Pons (tissue), 1 donor: ENCODE data around the gene RAPGEF3.

Experiments used
- DNase-seq: peaks from one replicate; pipeline ENCODE4 v3.0.0-alpha.2; 2016; ENCODE audit warnings: low spot score

The RAPGEF3 gene

DNA sequence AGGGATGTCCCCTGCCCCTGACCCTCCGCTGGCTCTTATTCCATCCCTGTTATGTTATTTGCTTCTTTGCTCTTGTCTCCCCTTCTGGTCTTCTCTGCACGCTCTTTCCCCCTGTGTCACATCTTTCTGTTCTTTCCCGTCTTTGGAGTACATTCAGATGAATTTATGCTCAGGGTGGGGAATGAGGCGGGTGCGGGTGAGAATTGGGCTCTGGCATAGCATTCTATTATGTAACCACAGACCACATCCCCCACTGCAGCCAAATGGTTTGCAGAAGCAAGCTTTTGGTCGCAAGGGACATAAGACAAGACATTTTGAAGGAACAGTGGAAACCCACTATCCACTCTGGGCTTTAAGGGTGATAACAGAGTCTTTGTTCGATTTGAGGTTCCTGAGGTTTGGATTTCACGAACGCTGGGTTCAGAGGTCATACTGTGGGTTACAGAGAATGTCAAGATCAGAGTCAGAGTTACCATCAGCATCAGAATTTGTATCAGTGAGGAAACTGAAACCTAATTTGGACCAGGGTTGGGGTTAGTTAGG is 37.2 kb downstream of the RAPGEF3 start:
- no peak for DNase-seq

DNA sequence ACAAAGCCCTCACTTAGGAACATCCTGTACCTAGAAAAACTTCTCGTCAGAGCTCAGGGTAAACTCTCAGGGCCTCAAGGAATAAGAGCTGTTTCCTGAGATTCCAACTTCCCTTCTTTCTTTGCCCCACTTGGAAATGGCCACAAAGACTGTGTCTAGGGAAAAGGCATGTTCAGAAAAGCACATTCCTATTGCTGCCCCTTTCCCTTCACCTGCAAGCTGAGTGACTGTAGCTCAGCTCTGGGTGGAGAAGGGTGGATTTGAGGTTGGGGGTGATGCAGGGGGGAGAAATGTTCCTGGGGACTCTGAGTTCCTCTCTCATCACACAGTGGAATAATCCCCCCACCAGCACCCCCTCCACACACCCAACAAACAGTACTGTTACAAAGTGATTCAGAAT is 40.1 kb downstream of the RAPGEF3 start:
- DNase-seq: no peak

DNA sequence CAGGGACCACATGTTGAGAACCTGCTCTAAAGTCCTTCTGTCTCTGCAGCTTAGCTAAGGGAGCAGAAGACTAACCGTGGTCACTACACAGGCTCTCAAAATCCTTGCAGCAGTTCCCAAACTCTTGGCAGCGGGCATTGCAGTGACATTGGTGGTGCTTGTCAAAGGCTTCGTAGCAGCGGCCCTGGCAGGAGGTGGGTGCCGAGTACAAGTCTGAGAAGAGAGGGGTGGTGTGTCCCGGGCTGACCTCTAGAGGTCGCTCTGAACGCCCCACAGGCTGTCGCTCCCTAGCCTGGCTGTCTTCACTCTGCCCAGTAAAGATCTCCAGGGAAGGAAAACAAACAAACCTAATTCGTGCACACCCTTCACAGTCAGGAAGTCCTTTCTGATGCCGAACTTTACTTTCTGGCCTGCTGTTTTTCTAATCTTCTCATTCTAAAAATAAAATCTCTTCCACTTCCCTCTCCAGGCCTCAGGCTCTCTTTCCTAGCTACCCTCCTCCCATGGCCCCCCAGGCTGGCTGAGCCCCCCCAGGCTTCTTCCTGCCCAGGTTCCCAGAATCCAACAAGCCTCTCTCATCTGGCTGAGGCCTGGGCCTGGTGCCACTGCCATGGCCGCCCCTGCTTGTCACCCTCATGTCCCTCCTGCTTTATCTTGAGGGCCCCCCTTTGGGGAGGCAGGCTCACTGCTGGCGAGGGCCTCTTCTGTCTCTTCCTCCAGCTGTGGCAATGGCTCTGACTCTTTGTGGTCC is 41.1 kb downstream of the RAPGEF3 start:
- DNase-seq: peak; percentile 90

DNA sequence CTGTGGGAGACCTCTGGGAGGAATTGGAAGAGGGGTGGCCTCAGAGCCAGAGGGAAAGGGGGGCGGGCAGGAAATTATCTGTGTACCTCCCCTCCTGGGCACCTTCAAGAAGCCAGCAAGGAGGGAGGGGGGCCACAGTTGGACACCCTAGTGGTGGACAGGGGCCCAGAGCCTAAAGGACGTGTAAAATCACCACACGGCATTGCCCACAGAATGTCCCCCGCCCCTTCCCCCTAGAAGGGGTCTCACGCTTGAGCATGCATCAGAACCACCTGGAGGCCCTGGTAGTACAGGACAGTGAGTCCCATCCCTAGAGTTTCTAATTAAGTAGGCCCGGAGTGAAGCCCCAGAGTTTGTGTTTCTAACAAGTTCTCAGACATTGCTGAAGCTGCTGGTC is 41.6 kb downstream of the RAPGEF3 start:
- DNase-seq: no peak

DNA sequence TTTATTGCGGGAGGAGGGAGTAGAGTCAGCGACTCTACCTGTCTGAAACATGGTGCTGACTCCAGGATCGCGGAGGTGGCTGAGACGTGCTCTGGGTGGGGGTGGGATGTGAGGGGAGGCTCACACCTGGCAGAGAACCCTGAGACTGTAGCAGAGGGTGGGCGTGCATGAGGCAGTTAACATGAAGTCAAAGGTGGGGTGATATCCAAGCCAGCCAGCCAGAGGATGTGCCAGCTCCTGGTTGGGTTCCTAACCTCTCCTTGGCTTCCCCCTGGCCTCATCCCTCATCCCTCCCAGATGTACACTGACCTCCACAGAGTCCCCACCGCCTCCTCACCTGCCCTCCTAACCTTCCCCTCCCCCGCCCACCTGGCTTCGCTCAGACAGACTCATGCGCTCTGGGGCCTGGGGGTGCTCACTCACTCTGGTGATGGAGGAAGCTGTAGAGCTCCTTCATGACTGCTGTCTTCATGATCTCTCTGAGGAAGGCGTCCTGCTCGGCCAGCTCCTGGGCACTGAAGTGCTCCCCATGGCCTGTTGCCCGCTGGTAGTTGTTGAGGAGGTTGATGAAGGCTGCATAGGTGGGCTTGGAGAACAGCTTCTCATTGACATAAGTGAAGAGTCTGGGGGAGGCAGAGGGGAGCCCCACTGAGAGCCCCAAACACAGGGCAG is 42.7 kb downstream of the RAPGEF3 start:
- DNase-seq: no peak

DNA sequence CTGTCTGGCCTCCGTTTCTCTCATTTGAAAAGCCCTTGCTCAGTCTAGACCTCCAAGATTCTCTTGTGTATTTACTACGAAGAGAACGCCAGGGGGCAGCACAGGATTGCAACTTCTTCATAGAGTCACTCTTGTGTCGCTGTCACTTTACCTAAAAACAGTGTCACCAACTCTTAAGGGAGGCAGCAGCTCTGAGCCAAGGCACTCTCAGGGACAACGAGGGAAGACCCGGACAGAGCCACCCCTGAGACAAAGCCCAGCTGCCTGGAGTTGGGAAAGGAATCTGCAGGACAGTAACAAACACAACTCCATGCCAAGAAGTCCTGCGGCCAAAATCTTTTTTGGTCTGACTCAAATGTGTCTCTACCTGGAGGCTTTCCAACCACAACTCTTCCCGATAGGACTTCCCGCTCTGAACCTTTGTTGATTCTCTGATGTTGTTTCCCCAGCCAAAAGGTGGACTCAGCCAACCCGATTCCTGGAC is 43.2 kb downstream of the RAPGEF3 start:
- DNase-seq: peak; percentile 96

DNA sequence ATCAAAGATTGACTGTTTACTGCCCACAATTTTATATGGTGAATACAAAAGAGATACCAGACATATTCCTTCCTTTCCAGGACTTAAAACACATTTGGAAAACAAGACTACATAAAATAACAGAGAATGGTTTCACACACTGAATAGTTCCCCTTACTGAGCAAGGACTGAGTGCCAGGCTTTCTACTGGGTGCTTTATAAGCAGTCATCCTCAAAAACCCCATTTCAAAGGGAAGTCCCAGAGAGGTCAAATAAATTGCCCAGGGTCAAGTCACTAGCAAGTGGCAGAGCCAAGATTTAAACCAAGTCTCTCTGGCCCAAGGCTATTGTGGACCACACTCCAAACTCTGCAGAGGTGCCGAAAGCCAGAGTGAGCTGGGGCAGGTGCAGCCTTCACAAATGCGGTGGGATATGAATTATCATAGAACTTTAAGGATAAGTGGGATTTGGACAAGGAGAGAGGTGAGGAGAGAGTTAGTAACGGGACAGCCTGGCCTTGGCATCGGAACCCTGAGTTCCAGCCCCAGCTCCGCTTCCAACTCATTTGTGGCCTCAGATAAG is 43.8 kb downstream of the RAPGEF3 start:
- DNase-seq: no peak

DNA sequence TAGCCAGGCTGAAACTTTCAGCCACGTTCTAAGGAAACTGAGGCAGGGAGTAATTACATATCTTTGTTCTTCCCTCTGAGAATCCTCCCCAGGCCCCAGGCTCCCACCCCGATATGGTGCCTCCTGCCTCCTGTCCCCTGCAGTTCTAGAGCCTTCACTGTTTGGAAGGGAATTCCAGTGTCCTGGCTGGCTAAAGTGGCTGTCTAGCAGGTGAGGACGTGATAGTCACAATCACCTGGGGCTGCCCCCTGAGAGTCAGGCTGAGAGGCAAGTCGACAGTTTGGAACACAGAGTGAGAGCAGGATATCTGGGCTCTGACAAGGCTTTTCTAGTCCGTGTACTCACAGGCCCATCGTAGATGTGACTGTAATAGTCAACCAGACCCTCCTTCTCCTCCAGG is 46.5 kb downstream of the RAPGEF3 start:
- DNase-seq: no peak

DNA sequence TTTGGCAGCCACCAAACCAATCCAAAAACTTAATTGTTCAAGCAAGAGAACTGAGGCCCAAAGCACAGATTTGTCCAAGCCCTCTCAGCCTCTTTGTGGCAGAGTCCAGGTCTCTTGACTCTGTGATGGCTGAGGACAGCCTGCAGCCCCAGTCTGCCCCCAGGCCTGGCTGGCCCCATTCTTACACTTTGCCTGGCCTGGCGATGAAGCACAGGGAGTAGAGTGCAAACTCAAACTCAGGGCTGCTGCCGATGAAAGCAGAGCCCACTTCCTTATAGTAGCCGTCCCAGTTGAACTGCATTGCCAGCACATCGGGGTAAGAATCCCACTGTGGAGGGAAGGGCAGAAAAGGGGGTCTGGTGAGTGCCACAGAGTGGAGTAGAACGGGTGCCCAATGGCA is 47.2 kb downstream of the RAPGEF3 start:
- DNase-seq: no peak

DNA sequence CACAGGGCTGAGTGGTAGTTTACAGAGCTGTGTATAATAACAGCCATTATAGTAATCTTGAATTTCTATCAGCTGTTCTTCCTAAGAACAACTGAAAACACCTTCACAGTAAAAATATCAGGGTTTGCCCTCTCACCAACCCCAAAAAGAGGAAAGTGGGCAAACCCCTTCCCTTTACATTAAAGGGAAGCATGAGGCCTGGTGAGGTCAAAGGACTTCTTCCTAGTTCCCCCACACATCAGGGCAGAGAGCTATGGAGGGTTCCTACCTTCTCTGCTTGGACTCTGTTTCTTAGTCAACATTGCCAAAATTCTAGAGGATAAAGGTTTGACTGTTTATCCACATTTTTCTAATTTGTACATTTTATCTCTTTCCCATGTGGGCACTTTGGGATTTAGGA is 48.4 kb downstream of the RAPGEF3 start:
- no peak for DNase-seq

DNA sequence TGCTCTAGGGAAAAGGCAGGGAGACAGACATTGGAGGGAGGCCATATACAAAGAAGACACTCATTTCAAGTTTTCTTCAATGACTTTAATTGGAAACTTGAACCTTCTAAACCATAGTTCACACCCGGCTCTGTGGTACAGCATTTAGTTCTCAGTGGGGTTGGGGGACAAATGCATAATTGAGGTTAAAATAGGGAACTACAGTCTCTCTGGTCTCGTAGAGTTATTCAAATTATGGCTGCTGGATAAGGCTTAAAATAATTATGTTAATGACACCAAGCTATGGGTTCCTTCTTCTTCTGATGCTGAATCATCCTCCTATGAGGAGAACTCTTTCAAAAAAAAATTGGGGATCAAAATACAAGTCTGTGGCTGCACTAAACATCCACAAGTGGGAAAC is 49.0 kb downstream of the RAPGEF3 start:
- no peak for DNase-seq

DNA sequence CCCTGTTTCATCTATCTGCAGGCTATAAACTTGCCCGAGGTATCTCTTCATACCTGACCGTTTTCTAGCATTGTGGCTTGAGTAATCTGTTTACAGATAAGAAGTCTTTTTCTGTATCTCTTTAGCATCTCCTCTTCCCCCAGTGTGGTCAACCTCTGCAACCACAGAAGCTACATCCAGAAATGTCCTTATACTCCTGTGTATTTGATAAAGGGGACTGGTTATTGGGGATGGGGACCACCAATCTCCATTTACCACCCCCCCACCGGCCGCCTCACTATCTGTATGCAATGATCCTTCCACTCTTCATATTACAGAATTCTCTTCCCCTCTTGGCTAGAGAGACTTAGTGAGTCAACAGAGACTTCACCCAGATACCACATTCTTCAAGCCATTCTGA is 49.4 kb downstream of the RAPGEF3 start:
- no peak for DNase-seq

DNA sequence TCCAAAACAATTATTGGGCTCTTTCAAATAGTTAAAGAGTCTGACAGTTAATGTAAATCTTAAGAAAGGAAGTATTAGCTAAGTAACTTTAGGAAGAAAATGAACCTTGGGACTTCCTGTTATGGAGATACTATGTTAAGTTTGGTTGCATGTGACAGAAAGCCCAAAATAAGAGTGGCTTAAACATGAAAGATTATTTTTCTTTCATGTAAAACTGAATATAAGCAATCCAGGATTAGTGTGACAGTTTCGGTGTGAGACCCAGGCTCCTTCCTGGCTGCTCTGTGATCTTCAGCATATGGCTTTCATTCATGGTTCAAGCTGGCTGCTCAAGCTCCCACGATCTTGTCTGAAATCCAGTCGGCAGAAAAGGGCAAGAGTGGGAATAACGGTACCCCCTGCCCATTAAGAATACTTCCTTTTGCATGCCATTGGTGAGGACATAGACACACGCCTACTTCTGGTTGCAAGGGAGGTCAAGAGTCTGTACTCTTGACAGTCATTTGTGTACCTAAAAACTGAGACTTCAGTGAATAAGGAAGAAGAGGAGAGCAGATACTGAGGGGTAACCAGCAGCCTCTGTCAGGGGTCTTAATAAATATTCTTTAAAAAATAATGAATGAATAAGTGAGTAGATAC is 50.7 kb downstream of the RAPGEF3 start:
- DNase-seq: no peak

DNA sequence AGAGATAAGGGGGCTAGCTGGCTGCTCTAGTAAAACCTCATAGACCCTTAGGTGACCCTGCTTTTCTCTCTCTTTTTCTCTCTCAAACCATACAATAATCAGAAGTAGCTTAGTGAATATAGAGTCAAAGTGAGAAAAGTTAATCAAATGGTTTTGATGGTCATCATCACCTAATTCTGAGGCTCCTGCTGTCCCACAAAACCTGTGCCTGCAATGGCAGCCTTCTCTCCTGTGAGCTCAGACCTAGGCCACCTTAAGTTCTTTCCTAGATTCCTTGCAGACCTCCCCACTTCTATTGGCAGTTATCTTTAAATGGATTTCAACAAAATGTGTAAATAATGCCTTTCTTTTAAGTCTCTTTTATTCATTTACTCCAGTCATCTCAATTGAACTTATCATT is 51.3 kb downstream of the RAPGEF3 start:
- no peak for DNase-seq

DNA sequence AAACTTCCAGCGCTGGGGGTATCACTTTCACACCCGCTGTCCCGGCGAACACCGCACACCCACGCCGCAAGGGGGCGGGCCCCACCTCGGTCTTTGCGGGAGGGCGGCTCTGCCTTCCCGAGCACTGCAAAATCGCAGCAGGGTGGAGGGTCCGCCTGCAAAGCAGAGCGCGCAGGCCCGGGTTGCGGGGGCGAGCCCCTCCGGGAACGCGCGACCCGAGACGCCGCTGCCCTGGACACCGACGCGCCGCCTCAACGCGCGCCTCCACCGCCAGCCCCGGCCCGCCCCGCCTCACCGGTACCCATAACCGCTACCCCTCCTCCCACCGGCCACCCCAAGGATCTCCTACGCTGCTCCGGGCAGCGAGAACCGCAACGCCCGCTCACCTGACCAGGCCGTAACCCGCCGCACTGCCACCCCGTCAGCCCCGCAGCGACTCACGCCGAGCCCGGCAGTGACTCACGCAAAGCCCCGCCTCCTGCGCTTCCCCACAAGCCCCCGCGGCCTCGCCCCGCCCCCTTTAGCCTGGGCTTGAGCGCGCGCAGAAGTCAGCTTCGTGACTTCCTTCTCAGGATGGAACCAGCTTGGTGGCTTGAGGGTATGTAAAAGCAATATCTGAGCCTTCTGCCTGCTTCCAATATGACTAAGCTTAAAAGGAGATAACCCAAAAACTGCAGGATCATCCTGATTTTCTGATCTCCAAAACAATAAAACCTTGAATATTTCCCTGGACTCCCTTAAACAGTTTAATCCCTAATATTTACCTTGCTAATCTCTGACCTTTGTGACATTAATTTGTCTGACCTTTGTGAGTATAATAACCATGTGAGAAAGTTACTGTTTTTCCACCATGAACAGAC is 52.9 kb downstream of the RAPGEF3 start, which contains the start of gene RPAP3:
Gene RPAP3, minus strand, starts transcription at position 465 of the 860 bp plus-strand sequence. CDS start 3,190 bp downstream, outside the sequence.
- peak; percentile 89 for DNase-seq

DNA sequence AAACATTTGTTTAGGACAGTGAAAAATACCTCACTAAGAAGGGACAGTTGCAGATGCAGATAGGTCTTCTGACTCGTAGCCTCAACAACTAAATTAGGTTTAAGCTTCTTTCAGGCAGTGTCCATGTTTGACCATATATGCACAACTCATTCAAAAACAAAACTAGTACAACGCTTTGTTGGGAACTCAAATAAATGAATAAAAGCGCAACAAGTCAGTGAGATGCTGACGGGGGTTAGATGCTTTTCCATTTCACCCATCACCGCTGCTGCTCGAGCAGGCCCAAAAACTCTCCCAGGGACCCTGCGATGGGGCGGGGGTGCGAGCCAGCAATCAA is 53.5 kb downstream of the RAPGEF3 start:
- DNase-seq: no peak

DNA sequence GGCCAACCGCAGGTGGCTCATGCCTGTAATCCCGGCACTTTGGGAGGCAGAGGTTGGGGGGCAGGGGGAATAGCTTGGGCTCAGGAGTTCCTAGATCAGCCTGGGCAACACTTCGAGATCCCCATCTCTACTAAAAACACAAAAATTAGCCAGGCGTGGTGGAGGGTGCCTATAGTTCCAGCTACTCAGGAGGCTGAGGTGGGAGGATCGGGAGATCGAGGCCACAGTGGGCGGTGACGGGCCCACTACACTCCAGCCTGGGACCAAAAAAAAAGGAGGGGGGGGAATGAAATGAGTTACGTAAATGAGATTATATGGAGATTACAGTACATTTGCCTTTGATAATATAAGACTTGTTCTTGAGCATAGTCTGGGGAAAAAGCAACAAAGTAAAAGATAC is 54.0 kb downstream of the RAPGEF3 start:
- DNase-seq: no peak

DNA sequence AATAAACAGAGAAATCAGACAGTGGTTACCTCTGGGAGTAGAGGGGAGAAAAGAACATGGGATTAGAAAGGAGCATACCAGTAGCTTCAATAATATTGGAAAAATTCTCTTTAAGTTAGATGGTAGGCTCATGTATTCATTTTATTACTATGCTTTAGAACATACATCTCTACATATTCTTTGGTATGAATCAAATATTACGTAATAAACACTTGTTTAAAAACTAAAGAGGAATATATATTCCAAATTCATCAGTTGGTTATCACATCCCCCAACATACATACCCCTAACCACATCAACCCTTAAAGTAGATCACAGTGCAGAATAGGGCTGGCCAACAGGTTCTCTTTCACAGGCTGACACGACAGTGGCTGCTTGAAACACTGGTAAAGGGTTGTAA is 58.4 kb downstream of the RAPGEF3 start:
- no peak for DNase-seq

DNA sequence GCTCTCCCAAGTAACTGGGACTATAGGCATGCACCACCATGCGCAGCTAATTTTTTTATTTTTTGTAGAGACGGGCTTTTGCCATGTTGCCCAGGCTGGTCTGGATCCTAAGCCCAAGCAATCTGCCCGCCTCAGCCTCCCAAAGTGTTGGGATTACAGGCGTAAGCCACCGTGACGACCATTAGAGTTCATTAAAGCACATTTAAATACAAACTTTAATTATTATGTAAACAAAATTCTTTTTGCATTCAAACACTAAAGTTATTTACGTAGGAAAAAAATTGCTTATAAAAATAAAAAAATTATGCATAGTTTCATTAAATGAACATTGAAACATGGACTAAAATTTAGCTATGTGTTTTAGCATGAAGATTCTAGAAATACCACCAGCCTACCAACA is 60.0 kb downstream of the RAPGEF3 start:
- no peak for DNase-seq

DNA sequence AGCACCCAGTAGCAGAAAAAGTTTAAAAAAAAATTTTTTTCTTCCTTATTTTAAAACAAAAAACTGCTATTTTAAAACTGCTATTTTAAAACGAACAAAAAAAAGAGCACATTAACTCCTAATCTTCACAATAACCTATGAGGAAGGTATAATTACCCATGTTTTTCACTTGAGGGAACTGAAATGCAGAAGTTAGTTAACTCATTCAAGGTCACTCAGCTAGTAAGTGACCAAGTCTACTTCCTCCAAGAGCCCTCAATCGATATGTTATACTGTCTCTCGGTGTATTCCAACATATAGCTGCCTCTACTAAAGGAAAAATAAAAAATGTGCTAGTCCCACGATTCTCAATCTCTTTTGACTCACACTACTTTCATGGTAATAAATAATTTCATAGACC is 60.6 kb downstream of the RAPGEF3 start:
- DNase-seq: peak; percentile 40

DNA sequence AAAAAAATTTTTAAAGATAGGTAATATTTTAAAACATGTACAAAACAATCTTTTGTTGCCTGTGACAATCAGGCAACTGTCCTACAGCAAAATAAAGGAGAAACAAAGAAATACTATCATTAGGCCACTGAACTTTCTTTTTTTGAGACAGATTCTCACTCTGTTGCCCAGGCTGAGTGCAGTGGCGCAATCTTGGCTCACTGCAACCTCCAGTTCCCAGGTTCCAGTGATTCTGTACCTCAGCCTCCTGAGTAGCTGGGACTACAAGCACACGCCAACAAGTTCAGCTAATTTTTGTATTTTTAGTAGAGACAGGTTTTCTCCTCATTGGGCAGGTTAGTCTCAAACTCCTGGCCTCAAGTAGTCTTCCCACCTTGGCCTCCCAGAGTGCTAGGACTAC is 69.5 kb downstream of the RAPGEF3 start:
- DNase-seq: no peak

DNA sequence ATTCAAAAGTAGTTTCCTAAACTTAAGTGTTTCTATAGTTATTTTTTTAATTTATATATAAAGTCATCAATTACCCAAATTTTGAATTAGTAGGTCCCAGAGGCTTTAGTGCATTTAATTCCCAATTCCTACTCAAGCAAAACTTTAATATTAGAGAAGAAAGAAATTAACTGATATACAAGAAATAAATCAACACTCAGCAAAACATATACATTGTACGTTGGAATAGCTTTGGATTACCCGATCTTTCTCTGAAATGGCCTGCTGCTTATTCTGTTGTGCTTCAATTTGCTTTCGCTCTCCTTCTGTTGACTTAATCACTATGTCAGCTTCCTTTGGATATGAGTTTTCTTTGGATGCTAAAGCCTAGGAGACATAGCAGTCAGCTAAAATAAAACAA is 71.0 kb downstream of the RAPGEF3 start:
- DNase-seq: no peak
